Measurements from ENCODE around the gene ZBTB1.
"Not testable (repeated sequence)": the region's sequence is repeated elsewhere in the genome, so short reads cannot be mapped to it uniquely, and the experiment has no call there.

Gene ZBTB1

DNA sequence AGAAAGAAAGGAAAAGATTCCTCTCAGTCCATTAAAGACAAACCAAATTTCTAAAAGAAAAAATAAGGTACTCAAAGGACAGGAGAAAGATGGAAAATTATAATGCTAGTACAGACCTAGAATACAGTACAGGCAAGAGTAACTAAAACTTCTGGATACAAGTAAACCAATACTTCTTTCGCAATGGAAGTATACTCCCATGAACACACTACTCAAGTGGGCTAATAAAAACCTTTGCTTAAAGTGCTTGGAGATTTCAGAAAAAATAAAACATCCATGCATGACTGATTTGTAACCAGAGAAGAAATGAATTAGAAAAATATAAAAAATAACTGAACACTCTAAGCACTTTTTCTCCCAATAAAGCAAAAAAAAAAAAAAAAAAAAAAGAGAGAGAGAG is 4.5 kb upstream of the ZBTB1 start:
- DNase-seq (ENCODE audit: low read depth in 3 of 3), result no peak

DNA sequence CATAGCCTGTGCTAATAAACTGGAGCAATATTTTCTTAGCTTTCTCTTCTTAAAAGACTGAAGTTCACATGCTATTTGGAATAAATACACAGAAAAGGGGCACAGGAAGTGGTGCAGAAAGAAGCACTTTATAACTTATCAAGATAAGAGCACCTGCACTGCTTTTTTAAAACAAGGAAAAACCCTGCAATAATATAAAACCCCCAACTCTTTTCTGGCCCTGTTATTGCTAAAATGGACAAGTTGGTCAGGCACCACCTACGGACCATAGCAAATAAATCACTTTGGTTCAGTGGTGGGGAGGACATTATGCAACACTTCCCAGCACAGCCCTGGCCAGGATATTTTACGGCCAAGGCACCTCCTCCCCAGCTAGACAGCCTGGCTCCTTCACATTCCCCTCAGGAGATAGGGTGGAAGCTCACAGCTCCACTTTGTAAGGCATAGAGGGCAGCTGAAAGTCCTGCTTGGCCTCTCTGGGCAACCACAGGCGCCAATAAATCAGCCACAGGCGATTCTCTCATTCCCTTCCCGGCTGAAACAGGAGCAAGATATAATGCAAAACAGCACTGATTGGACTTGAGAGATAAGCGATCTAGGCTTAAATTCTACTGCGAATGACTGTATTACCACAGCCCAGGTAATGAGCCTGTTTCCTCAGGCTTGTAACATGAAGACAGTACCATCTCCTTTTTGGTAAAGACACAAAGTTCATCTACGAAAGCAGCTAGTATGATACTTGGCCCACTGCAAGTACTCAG is 3.0 kb upstream of the ZBTB1 start:
- no peak for DNase-seq (ENCODE audit: low read depth in 3 of 3)

DNA sequence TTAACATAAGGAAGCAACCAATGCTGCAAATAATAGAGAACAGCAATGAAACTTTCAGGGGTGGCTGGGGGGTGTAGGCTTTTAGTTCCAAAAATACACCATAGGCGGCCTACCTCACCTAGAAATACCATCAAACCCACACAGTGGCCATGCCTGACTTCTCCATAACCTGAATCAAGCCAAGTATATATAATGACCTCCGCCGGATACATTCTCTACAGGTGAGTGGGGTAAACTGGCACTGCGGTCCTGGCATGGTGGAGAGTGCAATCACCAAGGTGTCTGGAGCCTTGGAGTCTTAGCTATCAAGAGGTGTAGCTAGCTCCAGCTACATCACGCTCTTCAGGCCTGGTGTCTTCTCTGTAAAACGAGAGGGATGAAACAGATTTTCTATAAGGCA is 2.1 kb upstream of the ZBTB1 start:
- no peak for DNase-seq (ENCODE audit: low read depth in 3 of 3)

- DNase-seq (ENCODE audit: low read depth in 3 of 3), result no peak
These were observed 1.6 kb upstream of the ZBTB1 start for GRCh38 chr14:64502887-64503433.

- DNase-seq (ENCODE audit: low read depth in 3 of 3), result peak; percentile 80 to 89 (median 89)
These were observed 898 bp upstream of the ZBTB1 start, which contains the start of gene ZBTB25 for GRCh38 chr14:64503434-64504309. Gene ZBTB25, minus strand, starts transcription at chr14:64503838. Its CDS starts 13,305 bp downstream, at chr14:64490533.

GRCh38 chr14:64504897-64505794 is 576 bp downstream of the ZBTB1 start:
- peak; percentile 67 to 89 (median 82) for DNase-seq (ENCODE audit: low read depth in 3 of 3)

- DNase-seq (ENCODE audit: low read depth in 3 of 3), result no peak
These were observed 2.2 kb downstream of the ZBTB1 start for GRCh38 chr14:64506721-64507120.

DNA sequence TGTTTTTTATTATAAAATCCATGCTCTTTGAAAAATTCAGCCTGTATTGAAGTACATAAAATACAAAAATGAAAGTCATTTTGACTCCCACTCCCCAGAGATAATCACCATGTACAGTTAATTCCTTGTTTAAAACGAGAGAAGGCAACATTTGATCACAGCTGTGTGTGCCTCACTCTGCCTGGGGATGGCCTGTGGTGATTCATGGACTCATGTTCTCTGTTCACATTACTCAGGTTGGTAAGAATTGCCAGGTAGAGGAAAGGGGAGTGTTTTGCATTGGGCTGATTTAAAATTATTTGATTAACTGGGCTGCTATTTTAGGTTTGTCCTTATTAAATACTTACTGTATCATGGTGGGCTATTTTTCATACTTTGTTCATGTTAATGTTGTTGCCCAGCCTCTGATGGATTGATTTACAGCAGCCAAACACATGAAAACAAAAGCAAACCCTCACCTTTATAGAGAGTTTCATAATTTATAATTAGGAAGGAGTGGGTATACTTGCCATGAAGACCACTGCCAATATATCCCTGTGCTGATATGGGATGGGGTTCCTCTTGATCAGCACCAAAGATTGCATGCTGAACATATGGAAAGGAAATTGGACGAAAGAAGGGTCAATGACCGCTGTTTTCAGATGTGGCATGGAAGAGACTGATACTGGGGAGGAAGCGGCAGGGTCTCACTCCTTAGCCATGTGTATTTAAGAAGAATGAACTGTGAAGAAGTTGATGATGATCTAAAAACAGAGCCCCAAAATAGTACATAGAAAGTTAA is 3.0 kb downstream of the ZBTB1 start:
- DNase-seq (ENCODE audit: low read depth in 3 of 3), result peak in 1 of 3 donors; percentile 44

- no peak for DNase-seq (ENCODE audit: low read depth in 3 of 3)
These were observed 3.7 kb downstream of the ZBTB1 start for GRCh38 chr14:64508215-64508776.

GRCh38 chr14:64509036-64509435 is 4.5 kb downstream of the ZBTB1 start:
- DNase-seq (ENCODE audit: low read depth in 3 of 3), result no peak

GRCh38 chr14:64510825-64511671 is 6.5 kb downstream of the ZBTB1 start:
- DNase-seq (ENCODE audit: low read depth in 3 of 3), result peak in 2 of 3 donors; percentile 46

- DNase-seq (ENCODE audit: low read depth in 3 of 3), result no peak
These were observed 8.7 kb downstream of the ZBTB1 start for GRCh38 chr14:64513271-64513670.

- DNase-seq (ENCODE audit: low read depth in 3 of 3), result no peak
These were observed 10.5 kb downstream of the ZBTB1 start for GRCh38 chr14:64515053-64515452.

DNA sequence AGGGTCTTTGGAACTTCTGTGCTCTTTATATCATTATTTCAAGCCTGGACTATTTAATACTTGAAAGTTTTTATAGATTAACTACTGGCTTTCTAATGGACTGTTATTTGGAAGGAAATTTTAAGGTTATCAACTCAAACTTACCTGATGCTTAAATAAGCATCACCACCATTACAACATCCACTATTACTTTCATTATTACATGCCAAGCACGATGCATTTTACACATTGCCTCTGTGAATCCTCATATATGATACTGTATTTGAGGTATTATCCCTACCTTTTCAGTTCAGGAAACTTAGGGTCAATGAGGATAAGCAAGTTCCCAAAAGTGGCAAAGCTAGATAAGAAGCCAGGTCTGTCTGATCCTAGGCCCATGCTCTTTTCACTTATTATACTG is 12.4 kb downstream of the ZBTB1 start:
- no peak for DNase-seq (ENCODE audit: low read depth in 3 of 3)

GRCh38 chr14:64517667-64518066 is 13.1 kb downstream of the ZBTB1 start:
- DNase-seq (ENCODE audit: low read depth in 3 of 3), result not testable (repeated sequence)

GRCh38 chr14:64518229-64518628 is 13.7 kb downstream of the ZBTB1 start:
- no peak for DNase-seq (ENCODE audit: low read depth in 3 of 3)

DNA sequence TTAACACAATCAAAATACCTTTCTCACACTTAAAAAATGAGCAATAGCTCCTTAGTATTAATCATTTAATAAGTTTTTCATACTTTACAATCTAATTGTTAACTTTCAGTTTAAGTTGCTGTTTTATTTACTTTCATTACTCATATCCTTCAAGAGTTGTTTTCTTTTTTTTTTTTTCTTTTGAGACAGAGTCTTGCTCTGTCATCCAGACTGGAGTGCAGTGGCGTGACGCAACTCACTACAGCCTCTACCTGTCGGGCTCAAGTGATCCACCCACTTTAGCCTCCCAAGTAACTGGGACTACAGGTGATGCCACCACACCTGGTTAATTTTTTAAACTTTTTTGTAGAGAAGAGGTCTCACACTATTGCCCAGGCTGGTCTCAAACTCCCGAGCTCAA is 16.1 kb downstream of the ZBTB1 start:
- no peak for DNase-seq (ENCODE audit: low read depth in 3 of 3)

DNA sequence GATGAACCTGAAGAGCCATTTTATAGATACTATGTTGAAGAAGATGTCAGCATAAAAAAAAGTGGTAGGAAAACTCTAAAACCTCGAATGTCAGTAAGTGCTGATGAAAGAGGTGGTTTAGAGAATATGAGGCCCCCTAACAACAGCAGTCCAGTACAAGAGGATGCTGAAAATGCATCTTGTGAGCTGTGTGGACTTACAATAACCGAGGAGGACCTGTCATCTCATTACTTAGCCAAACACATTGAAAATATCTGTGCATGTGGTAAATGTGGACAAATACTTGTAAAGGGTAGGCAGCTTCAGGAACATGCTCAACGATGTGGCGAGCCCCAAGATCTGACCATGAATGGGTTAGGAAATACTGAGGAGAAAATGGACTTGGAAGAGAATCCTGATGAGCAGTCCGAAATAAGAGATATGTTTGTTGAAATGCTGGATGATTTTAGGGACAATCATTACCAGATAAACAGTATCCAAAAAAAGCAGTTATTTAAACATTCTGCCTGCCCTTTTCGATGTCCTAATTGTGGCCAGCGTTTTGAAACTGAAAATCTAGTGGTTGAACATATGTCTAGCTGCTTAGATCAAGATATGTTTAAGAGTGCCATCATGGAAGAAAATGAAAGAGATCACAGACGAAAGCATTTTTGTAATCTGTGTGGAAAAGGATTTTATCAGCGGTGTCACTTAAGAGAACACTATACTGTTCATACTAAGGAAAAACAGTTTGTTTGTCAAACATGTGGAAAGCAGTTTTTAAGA is 18.2 kb downstream of the ZBTB1 start:
- DNase-seq (ENCODE audit: low read depth in 3 of 3), result no peak

DNA sequence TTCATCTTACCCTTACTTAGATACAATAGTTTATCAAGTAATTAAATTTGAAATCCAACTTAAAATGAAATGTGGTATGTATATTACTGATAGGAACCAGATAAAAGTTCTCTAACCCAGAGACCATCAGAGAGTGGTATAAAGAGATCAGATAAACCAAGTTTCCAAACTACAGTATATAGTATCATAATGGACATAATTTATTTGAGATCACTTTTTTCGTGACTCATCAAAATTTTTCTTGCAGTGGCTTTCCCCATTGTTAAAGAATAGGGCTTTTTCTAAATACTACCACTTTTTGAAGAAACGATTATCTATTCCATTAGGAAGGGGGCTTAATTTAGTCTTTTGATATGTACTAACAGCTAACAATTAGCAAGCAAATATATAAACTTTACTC is 20.8 kb downstream of the ZBTB1 start:
- no peak for DNase-seq (ENCODE audit: low read depth in 3 of 3)

All from stimulated activated CD4-positive, alpha-beta T cell treated with anti-CD3 and anti-CD28 coated beads, TNF-alpha, amount 100 ng/mL, for 48 hours (primary cell).